GM19099 (cell line): ENCODE results near the gene COL25A1.

Experiments used
- POLR2A ChIP-seq: IDR thresholded peaks from 3 replicates; pipeline ENCODE4 v1.6.1; 2011; ENCODE audit warnings: low read depth; ENCODE audit not compliant: insufficient read length; ENCODE audit errors: extremely low read depth

COL25A1 gene

DNA sequence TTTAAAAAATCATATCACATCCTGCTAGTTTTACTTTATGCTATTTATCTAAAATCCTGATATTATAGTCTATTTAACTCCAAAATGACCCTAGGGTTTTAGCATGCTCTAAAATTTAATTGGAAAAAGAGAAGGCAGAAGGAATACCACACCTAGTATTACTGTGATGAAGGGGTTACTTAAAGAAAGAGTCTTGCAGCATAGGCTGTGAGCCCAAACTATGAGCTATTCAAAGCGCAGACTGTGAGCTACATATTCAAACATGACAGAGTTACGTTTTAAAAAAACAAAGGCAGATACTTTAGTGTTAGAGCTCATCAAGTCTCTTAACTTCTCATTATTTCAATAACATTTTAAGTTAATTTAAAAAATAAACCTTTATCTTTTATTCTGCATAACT, 291.9 kb downstream of the COL25A1 start:
- TF ChIP-seq POLR2A, result no peak

DNA sequence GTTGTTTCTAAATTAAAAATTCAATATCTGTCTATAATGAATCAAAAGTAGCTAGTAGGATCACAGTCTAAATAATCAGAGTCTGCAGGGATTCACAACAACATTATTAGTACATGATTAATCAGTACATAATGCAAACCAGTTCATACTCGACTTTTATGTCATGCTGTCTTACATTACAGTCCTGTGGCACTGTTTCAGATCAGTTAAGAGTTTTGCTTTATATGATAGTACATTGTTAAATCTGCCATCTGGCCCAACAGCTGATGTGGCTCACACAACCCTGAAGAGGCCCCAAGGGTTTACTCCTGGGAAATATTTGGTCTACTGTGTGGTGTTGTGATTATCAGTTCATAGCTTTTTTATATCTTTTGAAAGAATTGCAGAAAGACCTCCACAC, 292.5 kb downstream of the COL25A1 start:
- no peak for TF ChIP-seq POLR2A

DNA sequence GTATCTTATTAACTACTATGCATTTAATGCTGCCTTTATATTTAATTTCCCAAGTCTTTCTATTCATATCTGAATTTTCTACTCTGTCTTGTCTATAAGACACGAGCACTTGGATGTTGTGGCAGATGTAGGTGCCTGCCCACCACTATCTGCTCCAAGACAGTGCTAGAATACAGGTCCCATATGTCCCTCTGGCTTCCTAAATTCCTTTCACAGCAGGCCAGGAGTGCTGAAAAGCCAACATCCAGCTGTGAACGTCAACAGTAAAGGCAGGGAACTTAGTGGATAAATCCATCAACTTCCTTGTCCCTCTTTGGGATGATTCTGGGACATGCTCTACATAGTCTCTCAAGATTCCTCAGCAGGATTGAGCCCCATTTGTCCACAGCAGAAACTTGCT, 294.5 kb downstream of the COL25A1 start:
- no peak for TF ChIP-seq POLR2A

DNA sequence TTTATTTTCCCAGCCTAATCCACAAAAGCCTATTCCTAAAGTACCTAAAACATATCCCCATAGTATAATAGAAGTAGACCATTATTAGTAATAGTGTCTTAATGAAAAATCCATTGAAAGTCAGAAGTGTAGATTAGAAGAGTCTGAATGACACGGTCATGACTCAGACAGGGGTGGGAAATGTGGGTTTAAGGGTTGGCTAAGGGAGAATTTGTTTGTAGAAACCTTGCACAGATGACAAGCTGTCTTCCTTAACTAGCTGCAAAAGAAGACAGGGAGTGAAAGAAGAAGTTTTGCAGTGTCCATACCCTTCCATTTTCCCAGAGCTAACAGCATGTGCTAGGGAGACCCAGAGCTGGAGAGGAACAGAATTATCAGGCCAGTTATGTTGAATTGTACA, 296.9 kb downstream of the COL25A1 start:
- no peak for TF ChIP-seq POLR2A

DNA sequence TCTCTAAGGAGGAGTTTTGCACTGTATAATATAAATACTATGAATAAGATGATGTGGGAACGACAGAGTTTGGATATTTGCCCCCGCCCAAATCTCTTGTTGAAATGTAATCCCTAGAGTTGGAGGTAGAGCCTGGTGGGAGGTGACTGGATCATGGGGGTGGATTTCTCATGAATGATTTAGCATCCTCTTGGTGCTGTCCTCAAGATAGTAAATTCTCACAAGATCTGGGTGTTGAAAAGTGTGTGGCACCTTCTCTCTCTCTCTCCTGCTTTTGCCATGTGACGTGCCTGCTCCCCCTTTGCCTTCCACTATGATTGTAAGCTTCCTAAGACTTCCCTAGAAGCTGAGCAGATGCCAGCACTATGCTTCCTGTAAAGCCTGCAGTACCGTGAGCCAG, 298.0 kb downstream of the COL25A1 start:
- TF ChIP-seq POLR2A, result no peak

DNA sequence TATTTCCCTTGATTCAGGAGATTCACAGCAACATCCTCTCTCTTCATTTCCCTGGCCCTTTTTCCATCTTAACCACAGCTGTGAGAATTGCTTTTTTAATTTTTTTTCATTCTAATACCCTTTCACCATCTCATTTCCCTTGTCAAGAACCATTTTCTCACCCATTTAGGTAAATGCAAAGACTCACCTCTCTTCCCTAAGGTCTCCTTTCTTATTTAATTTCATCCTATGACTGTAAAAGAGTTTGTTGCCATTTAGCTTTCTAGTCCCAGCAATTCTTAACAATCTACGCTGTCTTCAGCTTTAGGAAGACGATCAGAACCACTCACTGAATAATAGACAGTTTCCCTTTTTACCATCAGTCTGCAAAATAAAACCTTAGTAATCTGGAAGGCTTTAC, 298.5 kb downstream of the COL25A1 start:
- TF ChIP-seq POLR2A, result no peak

DNA sequence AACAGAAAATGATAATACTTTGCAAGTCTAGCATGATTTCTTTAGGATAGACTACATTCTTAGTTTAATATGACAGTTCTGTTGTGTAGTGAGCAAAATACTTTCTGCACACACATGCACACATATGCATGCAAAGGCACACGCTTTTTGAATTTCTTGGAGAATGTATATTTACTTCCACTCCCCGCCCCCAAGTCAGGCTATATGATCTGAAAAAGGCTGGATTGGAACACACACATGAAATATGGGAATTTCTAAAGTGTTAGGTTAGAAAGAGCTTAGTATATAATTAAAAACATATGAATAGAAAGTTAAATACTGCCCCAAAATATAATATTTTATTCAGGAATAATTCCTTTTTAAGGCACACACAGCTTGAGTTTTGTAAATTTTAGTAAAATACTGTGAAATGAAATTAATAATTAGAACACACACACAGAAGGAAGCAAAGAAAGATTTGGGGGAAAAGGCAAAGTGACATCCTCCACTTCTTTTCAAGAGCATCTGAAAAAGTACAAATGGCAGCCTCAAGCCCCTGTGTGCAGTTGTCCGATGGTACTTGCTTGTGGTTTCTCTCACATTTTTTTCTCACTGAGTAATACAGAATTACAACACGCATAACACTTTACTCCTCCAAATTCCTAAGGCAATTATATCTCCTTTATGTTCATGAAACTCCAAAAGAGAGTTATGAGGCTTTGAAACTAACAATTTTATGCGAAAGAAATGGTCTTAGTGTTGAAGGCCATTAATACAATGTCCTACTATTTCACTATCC, 310.7 kb downstream of the COL25A1 start:
- TF ChIP-seq POLR2A, result no peak

DNA sequence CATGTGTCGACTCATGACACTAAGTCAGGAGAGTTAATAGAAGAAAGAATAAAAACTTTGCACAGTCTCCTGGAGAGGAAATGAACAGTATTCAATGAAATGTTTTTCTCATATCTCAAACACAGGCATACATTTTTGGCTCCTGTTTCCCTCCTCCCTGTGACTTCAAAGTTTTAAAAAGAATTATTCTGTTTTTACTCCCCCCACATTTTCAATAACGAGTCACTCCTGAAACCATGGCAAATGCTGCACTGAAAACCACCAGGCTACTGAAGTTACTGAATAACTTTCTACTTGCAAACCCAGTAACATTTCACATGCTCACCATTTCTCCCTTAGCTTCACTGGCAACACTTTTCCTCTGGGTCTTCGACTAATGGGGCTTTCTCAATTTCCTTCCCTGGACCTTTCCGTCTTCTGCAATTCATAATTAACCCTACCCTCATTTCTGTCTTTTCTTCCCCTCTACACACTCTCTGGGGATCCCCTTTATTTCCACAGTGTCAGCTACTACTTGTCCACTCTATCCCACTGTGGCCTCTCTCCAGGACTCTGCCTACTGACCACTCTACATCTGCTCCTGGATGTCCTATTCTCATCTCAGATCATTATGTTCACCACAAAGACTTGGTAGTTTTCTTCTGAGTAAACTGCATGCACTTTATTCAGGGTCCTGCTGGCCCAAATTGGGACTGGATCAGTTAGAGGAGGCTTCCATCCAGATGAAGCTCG, 313.8 kb downstream of the COL25A1 start:
- TF ChIP-seq POLR2A, result no peak

DNA sequence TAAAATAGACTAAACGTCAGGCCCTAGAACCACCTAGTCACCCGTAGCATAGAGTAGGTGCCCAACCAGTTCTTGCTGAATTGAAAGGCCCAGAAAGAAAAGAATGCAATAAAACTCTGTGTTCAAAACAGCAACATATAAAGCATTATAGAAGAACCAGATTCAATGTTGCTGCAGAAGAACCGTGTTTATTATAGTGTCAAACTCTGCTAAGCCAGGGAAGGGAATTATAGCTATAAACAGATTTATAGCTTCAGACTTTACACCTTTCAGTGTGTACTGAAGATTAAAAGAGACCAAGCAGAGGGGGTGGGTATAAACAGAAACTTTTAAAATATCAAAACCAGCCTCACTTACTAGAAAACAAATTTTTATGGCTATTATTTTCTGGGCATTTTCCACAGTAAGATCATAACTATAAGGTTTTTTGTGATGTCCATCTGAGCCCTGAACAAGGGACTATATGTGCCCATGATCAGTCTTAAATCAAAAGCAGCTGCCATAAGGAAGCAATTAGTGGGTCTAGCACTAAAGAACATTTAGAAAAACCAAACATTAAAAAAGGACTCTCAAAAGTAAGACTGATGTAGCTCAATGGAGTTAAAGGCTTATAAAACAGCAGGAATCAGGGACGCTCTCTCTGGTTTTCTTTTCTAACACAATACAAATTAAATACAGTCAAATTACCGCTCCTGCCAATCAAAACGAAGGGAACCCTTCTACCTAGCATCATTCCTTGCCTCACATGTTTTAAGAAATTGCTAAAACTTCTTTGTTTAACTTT, 319.9 kb downstream of the COL25A1 start:
- no peak for TF ChIP-seq POLR2A

DNA sequence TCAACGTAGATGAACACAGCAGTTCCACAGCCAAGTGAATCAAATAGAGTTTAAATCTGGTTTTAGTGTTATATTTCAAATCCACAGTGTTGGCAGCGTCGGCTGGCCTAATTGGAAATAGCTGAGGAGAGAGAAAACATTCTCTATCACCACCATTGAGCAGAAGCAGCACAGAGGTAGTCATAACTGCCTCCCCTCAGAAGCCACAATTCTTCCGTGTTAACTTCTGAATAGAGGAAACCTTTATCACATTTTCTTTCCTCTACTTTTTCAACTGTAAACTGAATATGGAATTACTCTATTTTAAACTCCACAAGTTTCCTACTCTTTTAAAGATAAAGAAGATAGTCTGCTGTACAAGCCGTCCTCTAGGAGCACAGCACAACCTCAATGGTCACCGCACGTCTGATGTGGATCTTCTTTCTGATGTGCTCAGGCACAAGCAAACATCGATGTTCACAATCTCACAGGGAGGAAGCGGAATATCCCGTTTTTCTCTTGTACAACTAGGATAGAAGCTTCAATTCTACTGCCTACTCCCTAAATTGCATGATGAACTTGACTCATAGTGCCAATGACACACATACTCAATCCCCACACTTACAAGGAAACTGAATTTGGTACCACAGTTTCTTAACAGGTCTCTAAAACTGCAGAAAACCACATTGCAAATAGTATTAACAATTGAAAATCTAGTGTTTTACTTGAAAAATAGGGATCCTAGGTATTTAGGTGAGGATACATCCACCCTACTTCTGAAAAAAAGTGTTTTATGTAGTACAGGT, 321.8 kb downstream of the COL25A1 start:
- TF ChIP-seq POLR2A, result no peak

DNA sequence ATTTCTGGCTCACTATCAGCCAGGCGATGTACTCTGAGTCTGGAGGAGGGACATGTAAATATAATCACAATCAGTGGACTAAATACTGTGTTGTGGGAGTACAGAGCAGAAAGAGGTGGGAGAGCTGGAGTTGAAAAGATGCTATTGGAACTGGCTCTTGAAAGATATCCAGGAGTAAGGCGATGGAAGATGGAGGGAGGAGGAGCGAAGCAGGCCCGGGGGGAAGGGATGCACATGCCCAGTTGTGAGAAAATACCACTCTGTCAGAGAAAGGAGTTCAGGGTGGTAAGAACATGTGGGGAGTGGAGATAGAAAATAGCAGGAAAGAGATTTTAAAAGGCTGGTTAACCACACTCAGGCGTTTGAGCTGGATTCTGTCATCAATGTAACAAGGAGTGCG, 322.7 kb downstream of the COL25A1 start:
- TF ChIP-seq POLR2A, result no peak

DNA sequence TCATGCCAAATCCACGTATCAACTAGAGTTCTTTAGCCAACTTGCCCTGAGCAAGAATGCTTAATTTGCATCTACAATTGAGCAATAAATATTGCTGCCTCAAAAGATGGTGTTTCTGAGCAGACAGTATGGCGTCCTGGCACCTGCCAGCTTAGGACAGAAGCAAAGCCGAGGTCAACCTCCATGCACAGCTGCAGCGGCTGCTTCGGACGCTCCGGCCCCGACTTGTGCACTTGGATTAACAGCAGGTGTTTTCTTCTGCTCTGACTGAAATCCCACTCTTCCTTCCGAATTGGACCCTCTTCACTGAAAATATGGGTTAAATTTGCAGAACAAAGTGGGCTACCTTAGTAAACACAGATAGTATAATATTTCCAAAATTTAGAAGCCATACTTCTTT, 324.4 kb downstream of the COL25A1 start:
- TF ChIP-seq POLR2A, result no peak

DNA sequence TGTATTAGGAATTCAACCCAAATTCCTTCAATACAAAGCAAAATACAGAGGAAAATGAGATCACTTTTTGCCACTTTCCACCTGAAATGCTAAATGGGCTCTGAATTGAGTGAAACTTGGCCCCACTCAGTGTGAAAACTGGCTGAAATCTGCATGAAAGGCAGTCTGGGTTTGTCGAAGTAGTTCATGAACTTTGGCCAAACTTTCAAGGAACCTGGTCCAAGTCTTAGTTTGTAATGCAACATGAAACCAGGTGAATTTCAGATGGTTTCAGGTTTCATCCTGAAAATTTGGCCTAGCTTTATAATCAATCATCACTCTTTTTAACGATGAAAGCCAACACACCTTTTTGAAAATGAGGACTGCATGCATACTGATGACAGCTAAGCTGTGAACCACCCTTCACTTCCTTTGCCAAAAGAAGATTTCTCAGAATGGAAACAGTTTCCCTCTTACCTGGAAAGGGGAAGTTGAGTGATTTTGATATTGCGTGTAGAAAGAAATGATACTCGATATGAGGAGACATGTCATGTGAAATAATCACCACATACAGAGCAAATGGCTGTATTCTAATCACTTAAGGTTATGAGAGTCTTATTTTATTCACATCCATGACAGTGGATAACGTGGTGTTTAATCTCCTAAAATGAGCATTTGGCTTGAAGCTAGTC, 329.7 kb downstream of the COL25A1 start:
- TF ChIP-seq POLR2A, result no peak

DNA sequence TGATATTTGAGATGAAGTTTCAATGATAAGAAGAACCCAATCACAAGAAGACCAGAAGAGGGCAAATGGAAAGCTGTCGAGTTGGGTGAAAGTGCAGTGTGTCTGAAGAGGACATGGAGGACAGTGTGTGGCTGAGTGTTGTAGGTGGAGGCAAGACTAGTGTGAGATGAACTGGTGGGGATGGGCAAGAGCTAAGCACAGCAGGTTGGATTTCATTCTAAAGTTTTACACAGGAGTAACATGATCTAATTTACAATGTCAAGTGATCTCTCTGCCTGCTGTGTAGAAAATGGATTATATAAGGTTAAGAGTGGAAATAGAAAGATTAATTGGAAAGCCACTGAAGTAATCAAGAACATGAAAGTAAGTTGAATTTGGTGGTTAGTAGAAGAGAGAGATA, 331.0 kb downstream of the COL25A1 start:
- no peak for TF ChIP-seq POLR2A
